ENCODE measurements around the gene UPK3B.
"Not testable (repeated sequence)": the region's sequence is repeated elsewhere in the genome, so short reads cannot be mapped to it uniquely, and the experiment has no call there.

UPK3B gene

DNA sequence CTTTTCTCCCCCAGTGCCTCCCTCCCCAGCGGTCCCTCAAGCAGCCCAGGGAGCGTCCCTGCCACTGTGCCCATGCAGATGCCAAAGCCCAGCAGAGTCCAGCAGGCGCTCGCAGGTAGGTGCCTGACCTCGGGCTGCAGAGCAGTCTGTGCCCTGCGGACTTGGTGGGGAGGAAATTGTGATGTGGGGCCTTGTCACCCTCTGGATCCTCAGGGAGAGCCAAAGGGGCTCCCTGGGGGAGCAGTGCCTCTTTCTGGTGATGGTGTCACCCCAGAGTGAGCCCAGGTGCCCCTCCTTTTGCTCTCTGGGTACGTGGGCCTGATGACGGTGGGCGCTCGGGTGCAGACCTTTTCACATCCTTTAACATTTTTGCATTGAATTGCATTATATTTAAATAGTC lies 18.2 kb upstream of the UPK3B start:
- not testable (repeated sequence) for ATAC-seq, DNase-seq

DNA sequence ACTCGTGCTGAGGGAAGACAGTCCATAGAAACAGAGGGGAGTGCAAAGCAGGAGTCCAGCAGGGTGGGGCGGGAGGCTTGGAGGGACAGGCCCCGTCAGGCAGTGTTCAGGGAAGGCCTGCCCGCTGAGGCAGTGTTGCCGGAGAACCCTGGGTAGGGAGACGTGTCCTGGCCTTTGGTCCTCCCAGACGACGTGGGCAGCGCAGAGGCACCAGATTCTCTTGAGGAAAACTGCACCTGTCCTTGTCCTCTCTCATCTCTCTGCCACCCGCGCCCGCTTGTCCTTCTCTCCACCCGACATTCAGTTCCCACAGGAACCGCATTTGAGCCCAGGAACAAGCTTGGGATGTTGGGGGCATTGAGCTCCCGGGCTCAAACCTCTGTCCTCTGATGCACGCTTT lies 14.6 kb upstream of the UPK3B start:
- not testable (repeated sequence) for ATAC-seq, DNase-seq

DNA sequence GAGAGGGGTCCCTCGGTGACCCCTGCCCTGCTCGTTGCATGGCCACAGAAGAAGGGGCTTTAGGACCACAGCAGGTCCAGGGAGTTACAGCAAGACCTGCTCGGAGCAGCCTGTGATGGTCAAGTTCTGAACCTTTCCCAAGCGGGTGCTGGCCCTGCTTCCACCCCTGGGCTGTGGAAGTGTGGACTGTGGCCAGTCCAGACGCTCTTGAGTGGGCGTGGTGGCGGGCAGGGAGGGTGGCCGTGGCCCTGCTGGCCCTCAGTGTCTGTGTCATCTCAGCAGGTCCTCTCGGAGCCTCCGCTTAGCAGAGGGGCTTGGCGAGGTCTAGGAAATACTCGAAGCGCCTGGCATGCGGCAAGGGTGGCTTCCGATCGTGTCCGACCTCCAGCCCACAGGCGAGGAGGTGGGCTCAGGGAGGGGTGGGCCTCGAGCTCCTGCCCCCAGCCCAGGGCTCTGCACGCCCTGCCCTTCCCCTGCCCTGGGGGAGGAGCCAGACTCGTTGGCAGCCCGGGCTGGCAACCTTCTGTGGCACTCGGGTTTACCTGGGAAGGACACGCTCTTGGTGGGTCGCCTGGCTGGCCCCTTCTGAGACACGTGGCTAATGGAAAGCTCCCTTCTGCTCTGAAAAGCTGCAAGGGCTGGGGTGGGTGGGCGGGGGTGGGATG lies 12.3 kb upstream of the UPK3B start:
- not testable (repeated sequence) for ATAC-seq, DNase-seq

DNA sequence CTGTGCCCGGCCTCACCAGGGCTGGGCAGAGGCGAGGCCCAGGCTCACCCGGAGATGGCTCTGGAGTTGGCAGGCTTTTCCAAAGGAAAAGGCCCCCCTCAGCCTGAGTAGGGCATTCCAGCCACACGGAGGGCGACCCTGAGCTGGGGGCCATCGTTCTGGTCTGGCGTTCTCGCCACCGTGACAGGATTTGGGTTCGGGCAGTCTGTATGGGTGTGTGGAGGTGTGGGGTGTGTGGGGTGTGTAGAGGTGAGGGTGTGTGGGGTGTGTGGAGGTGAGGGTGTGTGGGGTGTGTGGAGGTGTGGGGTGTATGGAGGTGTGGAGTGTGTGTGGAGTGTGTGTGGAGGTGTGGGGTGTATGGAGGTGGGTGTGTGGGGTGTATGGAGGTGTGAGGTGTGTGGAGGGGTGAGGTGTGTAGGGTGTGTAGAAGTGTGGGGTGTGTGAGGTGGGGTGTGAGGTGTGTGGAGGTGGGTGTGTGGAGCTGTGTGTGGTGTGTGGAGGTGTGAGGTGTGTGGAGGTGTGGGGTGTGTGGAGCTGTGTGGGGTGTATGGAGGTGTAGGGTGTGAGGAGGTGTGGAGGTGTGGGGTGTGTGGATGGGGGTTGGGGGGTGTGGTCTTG lies 11.7 kb upstream of the UPK3B start:
- not testable (repeated sequence) for DNase-seq, ATAC-seq

DNA sequence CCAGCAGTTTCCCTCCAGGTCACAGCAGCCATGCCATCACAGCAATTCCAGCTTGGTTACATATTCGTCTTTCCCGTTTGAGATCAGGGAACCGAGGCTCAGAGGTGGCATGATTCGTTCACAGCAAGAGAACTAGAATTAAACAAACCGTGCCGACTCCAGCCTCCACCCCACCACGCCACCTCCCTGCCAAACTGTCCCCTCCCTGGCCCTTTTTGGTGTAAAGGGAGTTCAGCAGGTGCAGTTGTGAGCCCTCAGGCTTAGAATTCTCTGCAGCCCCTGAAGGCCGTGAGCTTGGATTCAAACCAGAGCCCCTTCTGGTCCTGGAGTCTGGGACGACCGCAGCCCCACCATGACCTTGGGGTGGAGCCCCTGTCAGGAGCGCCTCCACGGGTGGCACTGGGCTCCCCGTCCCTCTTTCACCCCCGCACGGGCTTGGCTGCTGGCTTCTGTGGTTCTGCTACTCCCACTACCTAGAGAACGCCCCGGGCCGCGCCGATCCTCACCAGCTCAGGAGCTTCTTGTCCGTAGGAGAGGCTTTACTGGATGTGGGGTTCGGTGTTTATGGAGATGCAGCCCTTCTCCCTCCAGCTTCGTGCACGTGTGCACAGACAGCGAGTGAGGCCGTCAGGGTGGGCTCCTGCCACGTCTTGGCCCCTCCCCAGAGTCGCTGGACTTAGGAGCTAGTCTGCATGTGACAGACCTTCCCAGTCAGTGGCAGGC lies 11.0 kb upstream of the UPK3B start:
- DNase-seq, ATAC-seq: not testable (repeated sequence)

DNA sequence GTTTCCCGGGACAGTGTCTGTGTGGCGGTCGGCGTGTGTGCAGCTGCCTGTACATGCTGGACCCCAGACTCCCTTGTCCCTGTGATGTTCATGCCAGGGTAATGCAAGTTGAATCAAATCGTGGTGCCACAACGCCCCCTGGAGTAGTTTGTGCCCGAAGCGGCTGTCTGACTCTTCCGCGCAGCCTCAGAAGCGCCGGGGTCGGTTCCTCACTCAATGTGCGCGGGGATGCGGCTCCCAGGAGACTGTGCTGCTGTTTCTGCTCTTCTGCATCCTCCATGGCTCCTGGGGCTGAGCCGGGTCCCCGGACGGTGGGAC lies 10.5 kb upstream of the UPK3B start:
- DNase-seq: not testable (repeated sequence)
- peak; percentile 33 for ATAC-seq

DNA sequence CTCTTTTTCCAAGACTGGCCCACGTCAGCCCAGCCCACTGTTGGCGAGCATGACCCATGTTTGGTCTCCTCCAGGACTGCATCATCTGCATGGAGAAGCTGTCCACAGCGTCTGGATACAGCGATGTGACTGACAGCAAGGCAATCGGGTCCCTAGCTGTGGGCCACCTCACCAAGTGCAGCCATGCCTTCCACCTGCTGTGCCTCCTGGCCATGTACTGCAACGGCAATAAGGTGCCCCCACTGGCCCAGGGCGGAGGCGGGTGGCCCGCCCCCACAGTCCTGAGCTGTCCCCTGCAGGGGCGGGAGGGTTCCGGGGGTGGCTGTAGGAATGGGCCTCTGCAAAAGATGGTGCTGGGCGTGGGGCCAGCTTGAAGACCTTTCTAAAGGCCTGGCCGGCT lies 8.1 kb upstream of the UPK3B start:
- not testable (repeated sequence) for DNase-seq, ATAC-seq

DNA sequence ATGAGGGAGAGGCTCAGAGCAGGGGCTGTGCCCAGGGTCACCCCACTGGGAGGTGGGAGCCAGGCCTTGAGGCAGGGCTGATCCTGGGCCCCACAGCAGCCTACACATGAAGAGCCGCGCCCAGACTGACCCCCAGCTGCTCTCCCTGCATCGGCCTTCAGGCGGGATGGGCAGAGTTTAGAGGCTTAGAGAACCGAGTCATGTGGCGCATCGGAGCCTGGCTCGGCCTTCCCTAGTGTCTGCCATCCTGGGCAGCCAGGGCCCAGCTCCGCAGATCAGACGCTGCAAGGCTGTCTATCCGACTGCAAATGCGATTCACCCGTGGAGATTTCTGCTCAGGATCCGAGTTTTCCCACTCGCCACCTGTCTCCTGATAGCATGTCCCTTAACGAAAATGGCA lies 7.5 kb upstream of the UPK3B start:
- not testable (repeated sequence) for ATAC-seq, DNase-seq

DNA sequence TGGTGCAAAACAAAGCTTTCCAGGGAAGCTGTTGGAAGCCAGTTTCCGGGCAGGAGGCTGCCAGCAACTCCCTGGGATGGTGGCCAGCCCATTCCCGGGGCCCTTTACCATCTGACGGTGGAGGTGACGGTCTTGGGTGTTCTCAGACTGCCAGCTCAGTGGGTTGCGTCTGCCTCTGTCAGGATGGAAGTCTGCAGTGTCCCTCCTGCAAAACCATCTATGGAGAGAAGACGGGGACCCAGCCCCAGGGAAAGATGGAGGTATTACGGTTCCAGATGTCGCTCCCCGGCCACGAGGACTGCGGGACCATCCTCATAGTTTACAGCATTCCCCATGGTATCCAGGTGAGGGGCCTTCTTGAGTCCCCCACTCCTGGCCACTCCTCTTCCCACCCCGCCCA lies 7.1 kb upstream of the UPK3B start:
- not testable (repeated sequence) for DNase-seq, ATAC-seq

DNA sequence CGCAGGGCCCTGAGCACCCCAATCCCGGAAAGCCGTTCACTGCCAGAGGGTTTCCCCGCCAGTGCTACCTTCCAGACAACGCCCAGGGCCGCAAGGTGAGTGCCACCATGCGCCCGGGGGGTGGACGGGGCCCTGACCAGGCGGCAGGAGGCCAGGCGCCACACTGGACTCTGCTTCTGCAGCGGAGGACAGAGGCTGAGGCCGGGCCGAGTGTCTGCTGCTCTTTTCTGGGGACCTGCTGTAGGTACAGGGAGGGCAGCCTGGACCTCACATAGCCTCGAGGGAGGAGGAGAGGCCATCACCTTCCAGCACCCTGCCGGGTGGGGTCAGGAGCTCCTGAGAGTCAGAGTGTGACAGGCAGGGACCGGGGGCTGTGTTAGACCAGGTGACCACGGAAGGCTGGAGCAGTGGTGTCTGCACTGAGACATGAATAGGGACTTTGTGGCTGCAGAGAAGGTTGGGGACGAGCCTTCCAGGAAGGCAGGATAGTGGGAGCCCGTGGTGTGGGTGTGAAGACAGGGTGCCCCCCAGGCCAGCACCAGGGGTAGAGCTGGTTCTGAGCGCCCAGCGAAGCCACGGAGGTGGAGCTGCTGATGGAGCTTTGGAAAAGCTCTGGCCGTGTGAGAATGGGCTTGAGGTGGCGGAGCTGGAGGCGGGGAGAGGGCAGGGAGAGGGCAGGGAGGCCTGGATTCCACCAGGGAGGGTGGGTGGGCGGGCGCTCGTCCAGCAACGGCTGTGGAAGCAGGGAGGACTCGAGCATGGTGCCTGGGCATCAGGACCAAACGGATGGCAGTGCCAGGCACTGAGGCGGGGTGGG lies 5.8 kb upstream of the UPK3B start:
- not testable (repeated sequence) for DNase-seq, ATAC-seq

DNA sequence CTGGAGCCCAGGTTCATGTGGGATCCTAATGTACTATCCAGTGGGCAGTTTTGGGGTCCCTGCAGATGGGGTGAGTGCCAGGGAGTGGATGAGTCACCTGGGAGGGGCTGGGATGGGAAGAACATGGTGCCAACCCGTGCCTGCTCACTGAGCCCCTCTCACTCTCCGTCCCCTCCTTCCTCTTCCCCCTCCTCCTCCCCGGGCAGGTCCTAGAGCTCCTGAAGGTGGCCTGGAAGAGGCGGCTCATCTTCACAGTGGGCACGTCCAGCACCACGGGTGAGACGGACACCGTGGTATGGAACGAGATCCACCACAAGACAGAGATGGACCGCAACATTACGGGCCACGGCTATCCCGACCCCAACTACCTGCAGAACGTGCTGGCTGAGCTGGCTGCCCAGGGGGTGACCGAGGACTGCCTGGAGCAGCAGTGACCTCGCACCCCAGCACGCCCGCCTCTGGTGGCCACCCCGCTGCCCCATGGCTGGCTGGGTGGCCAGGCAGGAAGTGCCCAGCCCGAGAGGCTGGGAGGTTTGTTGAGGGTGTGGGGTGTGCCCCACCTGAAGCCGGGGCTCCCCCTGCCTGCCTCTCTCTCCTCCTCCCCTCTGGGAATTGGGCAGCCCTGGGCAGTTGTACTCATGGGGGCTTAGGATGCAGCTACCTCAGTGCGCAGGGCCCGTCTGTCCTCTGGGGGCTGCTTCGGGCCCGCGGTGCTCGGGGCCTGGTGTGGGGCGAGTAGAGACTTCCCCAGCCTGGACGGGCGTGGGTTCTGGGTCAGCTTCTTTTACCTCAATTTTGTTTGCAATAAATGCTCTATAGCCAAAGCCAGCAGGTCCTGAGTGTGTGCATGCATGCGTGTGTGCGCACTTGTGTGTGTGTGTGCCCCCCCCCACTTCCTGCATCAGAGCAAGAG lies 4.9 kb upstream of the UPK3B start:
- DNase-seq: no peak
- no peak for ATAC-seq

DNA sequence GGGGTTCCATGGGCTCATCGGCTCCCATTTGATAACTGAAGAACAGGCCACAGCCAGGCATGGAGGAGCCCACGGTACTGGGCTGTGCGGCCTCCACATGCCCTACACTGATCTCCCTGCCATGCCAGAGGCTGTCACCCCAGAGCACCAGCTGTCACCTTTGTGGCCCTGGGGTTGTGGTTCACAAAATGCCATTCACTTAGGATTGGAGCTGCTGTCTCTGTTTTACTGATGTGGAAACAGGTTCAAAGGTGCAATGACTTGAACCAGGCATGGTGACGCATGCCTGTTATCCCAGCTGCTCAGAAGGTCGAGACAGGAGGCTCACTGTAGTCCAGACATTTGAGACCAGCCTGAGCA lies 4.3 kb upstream of the UPK3B start:
- DNase-seq (no peak), ATAC-seq (no peak)

DNA sequence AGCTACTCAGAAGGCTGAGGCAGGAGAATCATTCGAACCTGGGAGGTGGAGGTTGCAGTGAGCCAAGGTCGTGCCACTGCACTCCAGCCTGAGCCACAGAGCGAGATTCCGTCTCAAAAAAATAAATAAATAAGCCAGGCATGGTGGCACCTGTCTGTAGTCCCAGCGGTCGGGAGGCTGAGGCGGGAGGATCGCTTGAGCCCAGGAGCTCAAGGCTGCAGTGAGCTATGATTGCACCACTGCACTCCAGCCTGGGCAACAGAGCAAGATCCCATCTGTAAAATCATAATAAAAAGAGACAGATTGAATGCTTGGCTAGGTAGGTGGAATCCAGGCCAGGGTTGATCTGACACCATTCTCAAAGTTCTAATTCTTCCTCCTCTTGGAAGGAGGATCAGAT lies 3.7 kb upstream of the UPK3B start:
- DNase-seq: not testable (repeated sequence)

DNA sequence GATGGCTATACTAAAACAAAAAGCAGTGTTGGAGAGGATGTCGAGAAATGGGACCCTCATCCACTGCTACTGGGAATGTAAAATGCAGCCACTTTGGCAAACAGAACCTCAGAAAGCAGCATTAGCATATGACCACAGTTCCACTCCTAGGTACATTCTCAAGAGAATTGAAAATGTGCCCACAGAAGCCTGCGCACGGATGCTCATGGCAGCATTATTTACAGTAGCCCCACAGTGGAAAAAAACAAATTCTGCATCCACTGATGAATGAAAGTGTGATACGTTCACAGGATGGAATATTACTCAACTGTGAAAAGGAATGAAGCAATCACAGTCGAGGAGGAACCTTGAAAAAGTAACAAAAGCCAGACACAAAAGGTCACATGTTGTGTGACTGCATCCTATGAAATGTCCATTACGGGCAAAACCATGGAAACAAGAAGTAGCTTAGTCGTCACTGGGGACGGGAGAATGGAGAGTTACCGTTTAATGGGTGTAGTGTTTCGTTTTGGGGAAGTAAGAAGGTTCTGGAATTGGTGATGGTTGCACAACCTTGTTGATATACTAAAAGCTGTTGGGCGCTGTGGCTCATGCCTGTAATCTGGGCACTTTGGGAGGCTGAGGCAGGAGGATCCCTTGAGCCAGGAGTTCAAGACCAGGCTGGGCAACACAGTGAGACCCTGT lies 2.5 kb upstream of the UPK3B start:
- no peak for DNase-seq
- no peak for ATAC-seq

More for the DNA sequence above, 3.7 kb upstream of the UPK3B start:
- not testable (repeated sequence) for ATAC-seq

DNA sequence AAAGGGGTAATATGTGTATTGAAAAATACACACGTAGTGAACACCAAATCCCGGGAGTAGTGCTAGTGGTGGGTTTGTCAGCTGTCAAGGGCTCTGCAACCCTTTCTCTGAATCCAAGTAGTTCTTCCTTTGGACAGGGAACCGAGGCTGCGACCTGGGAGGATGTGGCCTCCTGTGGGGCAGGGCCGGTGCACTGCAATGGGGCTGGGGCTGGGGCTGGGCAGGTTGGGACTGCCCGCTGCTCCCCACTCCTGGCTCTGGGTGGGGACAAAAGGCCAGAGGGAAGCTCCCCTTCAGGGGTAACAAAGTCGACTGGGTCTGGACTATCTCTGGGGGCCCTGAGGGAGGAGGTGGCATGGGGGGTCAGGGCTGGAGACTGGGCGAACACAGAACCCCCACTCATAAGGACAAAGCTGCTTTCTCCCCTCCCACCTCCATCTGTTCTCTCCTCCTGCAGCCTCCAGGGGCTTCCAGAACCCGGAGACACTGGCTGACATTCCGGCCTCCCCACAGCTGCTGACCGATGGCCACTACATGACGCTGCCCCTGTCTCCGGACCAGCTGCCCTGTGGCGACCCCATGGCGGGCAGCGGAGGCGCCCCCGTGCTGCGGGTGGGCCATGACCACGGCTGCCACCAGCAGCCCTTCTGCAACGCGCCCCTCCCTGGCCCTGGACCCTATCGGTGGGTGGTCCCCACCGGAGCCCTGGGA lies 1.0 kb downstream of the UPK3B start:
- not testable (repeated sequence) for ATAC-seq, DNase-seq

DNA sequence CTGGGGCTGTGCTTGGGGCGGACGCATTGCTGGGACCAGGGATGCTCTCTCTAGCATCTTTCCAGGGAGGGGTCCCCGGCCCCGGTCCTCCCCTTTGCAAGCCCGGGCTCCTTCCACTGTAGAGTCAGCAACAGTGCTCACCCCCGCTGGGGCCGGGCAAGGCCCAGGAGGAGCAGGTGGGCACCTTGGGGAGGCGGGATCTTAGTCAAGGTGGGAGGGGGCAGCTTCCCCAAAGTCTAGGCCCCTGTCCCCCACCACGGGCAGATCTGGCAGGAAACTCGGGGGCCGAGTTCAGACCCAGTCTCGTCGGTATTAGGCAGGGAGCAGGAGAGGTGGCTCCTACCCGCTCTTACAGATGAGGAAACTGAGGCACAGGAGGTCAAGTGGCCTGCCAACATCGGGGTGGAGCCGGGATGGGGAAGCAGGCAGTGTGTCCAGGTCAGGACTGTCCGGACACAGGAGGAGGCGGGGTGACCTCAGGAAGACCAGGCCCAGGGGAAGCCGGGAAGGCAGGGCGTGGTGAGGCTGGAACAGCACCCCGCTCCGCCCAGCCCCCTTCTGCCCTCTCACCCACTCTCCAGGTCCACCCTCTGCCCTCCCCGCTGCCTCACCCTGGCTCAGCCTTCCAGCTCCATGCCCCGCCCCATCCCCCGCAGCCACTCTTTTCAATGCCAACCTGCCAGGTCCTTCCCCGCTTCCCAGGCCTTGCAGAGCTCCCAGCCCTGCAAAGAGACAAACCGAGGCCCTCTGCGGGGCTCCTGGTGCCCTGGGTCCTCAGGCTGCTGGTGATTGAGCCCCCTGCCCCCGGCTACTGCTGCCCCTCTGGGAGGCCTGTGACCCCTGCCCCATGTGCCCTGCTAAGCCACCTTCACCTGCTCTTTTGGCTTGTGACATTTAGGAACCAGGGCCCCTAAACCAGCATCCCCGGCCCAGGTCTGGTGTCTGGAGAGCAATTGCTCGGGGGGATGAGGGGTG lies 1.8 kb downstream of the UPK3B start:
- not testable (repeated sequence) for DNase-seq, ATAC-seq

DNA sequence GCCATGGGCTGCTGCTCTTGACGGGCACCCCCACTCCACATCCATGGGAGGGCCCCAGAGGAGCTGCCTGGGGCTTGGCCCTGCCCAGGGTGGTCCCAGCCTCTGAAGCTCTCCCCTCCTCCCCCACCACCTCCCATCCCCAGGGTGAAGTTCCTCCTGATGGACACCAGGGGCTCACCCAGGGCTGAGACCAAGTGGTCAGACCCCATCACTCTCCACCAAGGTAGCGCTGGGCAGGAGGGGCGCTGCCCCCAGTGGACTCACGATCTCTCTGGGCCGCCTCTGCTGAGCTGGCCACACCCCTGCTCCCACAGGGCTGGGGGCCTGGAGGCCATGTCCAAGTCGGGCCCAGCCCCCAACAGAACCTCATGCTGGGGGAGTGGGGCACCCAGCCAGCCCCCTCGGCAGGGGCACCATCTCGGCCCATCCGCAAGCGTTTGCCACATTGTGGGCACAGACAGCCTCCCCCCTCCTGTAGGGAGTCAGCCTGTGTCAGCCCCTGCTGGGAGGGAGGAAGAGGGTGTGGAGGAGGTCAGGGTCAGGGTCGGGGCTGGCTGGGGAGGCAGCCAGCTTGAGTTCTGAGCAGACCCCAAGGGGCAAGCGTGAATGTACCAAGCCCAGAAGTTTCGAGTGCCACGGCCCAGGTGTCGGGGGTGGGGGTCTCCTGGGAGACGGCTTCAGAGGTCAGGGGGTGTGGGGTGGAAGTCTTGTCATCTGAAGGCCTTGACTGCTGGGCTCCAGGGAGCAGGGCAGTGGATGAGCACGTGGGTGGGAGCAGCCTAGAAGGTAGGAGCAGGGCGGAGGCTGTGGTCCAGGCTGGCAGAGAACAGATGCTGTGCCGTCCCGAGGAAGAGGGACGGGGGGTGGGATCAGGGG lies 2.8 kb downstream of the UPK3B start:
- peak; percentile 38 for ATAC-seq
- DNase-seq: no peak

All from stimulated activated naive CD8-positive, alpha-beta T cell treated with anti-CD3 and anti-CD28 coated beads, Interleukin-15, Interleukin-2, amounts not matched to agents 100 U/mL and 50 U/mL, for 24 hours (primary cell).